Tibial nerve (tissue), 4 donors: ENCODE measurements around the gene ZNF19.

Source experiments
- EP300 ChIP-seq, 2 donors: sonication (generic); formaldehyde crosslinking; IDR thresholded peaks; one replicate each; pipeline ENCODE4 v1.6.1; 2017; ENCODE audit warnings: antibody characterized with exemption in 2 of 2, mild to moderate bottlenecking in 1 of 2
- TF ChIP-seq, protein P1 (sequence below), 5 experiments: fragments of 200-600 bp in 3 of 5; fragments of 450-650 bp in 2 of 5; sonication (generic) in 3 of 5; IDR thresholded peaks; one replicate each; pipeline ENCODE4 v1.5.1; 2016 to 2019; ENCODE audit warnings: antibody characterized with exemption in 5 of 5, mild to moderate bottlenecking in 3 of 5, moderate library complexity in 2 of 5

DNA sequence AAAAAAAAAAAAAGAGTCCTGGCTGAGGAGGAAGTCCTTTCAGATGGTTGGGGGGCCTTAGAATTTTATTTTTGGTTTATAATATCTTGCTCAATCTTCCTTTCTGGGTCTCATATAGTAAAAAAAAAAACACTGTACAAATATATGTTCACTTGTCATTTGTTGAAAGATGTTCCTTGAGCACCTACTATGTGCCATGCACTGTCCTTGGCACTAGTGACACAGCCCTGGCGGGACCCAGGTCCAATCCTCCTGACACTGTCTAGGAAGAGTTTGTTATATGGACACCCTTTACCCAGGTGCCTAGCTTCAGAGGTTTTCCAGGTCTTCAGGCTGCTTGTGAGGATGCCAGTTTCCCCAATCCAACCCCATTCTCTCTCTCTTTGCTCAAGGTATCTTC is 39.1 kb upstream of the ZNF19 start:
- TF ChIP-seq, protein P1, sequence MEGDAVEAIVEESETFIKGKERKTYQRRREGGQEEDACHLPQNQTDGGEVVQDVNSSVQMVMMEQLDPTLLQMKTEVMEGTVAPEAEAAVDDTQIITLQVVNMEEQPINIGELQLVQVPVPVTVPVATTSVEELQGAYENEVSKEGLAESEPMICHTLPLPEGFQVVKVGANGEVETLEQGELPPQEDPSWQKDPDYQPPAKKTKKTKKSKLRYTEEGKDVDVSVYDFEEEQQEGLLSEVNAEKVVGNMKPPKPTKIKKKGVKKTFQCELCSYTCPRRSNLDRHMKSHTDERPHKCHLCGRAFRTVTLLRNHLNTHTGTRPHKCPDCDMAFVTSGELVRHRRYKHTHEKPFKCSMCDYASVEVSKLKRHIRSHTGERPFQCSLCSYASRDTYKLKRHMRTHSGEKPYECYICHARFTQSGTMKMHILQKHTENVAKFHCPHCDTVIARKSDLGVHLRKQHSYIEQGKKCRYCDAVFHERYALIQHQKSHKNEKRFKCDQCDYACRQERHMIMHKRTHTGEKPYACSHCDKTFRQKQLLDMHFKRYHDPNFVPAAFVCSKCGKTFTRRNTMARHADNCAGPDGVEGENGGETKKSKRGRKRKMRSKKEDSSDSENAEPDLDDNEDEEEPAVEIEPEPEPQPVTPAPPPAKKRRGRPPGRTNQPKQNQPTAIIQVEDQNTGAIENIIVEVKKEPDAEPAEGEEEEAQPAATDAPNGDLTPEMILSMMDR (IDR thresholded peaks at IDR 0.05), result no peak
- TF ChIP-seq EP300 (IDR thresholded peaks at IDR 0.05), result no peak
